K562 (cell line): ENCODE results near the gene SLC16A10. TPM values are rescaled to one million over a fixed set of nuclear protein-coding genes. Genes with fewer than 3 reads are reported as not detected.

ENCODE experiments used
- ARID2 ChIP-seq: fragments of 450-650 bp; IDR thresholded peaks from 2 replicates; pipeline ENCODE4 v1.6.1; 2017; ENCODE audit warnings: antibody characterized with exemption, mild to moderate bottlenecking
- DMBX1 ChIP-seq: fragments of 250-450 bp; sonication (Bioruptor Pico); IDR thresholded peaks from 2 replicates; pipeline ENCODE4 v1.8.0; 2022; ENCODE audit warnings: inconsistent platforms, mild to moderate bottlenecking, moderate library complexity, borderline replicate concordance
- ETV5 ChIP-seq: sonication (generic); formaldehyde crosslinking; IDR thresholded peaks from 2 replicates; pipeline ENCODE4 v1.4.0; 2020; ENCODE audit warnings: low read depth, mild to moderate bottlenecking, missing genetic modification reagents
- GABPB2 ChIP-seq: fragments of 250-450 bp; sonication (Bioruptor Pico); conservative IDR thresholded peaks from 2 replicates; pipeline ENCODE4 v1.5.1; 2021; ENCODE audit warnings: mild to moderate bottlenecking
- GATA2 ChIP-seq: sonication (generic); formaldehyde crosslinking; IDR thresholded peaks from 2 replicates; pipeline ENCODE4 v1.4.0; 2020; ENCODE audit warnings: mild to moderate bottlenecking, missing genetic modification reagents
- KAT7 ChIP-seq: sonication (generic); formaldehyde crosslinking; IDR thresholded peaks from 2 replicates; pipeline ENCODE4 v1.8.0; 2022; ENCODE audit warnings: missing genetic modification reagents, mild to moderate bottlenecking, borderline replicate concordance
- MAFG ChIP-seq: fragments of 450-650 bp; conservative IDR thresholded peaks from 2 replicates; pipeline ENCODE4 v1.6.1; 2016; ENCODE audit warnings: missing genetic modification characterization, missing compliant biosample characterization
- NCOA1 ChIP-seq: fragments of 450-650 bp; IDR thresholded peaks from 2 replicates; pipeline ENCODE4 v1.6.1; 2016; ENCODE audit warnings: low read depth
- RAD51 ChIP-seq: fragments of 450-650 bp; IDR thresholded peaks from 2 replicates; pipeline ENCODE4 v1.7.1; 2016; ENCODE audit warnings: low read depth, mild to moderate bottlenecking, borderline replicate concordance
- RB1 ChIP-seq: fragments of 450-650 bp; IDR thresholded peaks from 2 replicates; pipeline ENCODE4 v1.6.1; 2017; ENCODE audit warnings: low read depth, mild to moderate bottlenecking
- RBM22 ChIP-seq: fragments of 200-400 bp; formaldehyde crosslinking; IDR thresholded peaks from 2 replicates; pipeline ENCODE4 v1.6.1; 2018; ENCODE audit warnings: low read length, low read depth; ENCODE audit not compliant: poor library complexity, severe bottlenecking
- SMARCB1 ChIP-seq: IDR thresholded peaks from 2 replicates; pipeline ENCODE4 v1.6.1; 2011; ENCODE audit warnings: improper control_type of control experiment, low read depth; ENCODE audit not compliant: insufficient read length
- SOX6 ChIP-seq: fragments of 450-650 bp; IDR thresholded peaks from 2 replicates; pipeline ENCODE4 v1.6.1; 2014; ENCODE audit warnings: mild to moderate bottlenecking
- TAF7 ChIP-seq: fragments of 450-650 bp; IDR thresholded peaks from 2 replicates; pipeline ENCODE4 v1.6.1; 2016; ENCODE audit warnings: missing genetic modification characterization, missing compliant biosample characterization
- TCF7L2 ChIP-seq: fragments of 150-350 bp; IDR thresholded peaks from 2 replicates; pipeline ENCODE4 v1.6.1; 2016; ENCODE audit warnings: low read depth, mild to moderate bottlenecking, low read length, moderate library complexity
- TEAD2 ChIP-seq: fragments of 450-650 bp; IDR thresholded peaks from 2 replicates; pipeline ENCODE4 v1.6.1; 2016; ENCODE audit warnings: missing genetic modification characterization, control low read depth, missing compliant biosample characterization
- TEAD4 ChIP-seq, 2 experiments: sonication (generic) in 1 of 2; formaldehyde crosslinking in 1 of 2; IDR thresholded peaks; 2 replicates each; pipeline versions ENCODE4 v1.6.1 to v1.8.0; 2012 to 2022; ENCODE audit warnings: borderline replicate concordance in 1 of 2, inconsistent platforms in 1 of 2, low read length in 1 of 2, mild to moderate bottlenecking in 1 of 2, missing genetic modification reagents in 1 of 2
- ZC3H11A ChIP-seq: IDR thresholded peaks from 2 replicates; pipeline ENCODE4 v1.6.1; 2012; ENCODE audit warnings: low read depth, low read length, improper control_type of control experiment
- ZNF124 ChIP-seq: sonication (generic); formaldehyde crosslinking; IDR thresholded peaks from 2 replicates; pipeline ENCODE4 v1.8.1; 2022; ENCODE audit warnings: missing genetic modification reagents
- ZNF408 ChIP-seq: fragments of 250-450 bp; sonication (Bioruptor Pico); IDR thresholded peaks from 2 replicates; pipeline ENCODE4 v1.4.0; 2020; ENCODE audit warnings: low read depth, mild to moderate bottlenecking, moderate library complexity
- ZNF57 ChIP-seq: fragments of 450-650 bp; formaldehyde crosslinking; IDR thresholded peaks from 2 replicates; pipeline ENCODE4 v1.4.0; 2020; ENCODE audit warnings: mild to moderate bottlenecking, moderate library complexity
- polyA plus RNA-seq, 8 experiments: library from polyadenylated mRNA; depleted of rRNA in 4 of 8; stranded (reverse) in 5 of 8; unstranded in 3 of 8; fragments of >200 nt; fragmentation: Nextera tagmentation in 2 of 8; fragmentation: Illumina TruSeq in 1 of 8; extraction: Ambion mirVana in 2 of 8; extraction: Trizol in 1 of 8; gene quantifications; 2 replicates each; pipeline versions ENCODE4 v1.2.1 to v1.2.3, GENCODE V29; 2011 to 2014; ENCODE audit warnings: inconsistent platforms in 1 of 8, missing spikeins in 1 of 8
- total RNA-seq, 7 experiments: library from RNA; depleted of rRNA in 6 of 7; stranded (reverse); fragments of >200 nt in 6 of 7; fragmentation: Illumina TruSeq in 2 of 7; extraction: Trizol in 2 of 7; gene quantifications; 2 replicates each; pipeline versions ENCODE4 v1.2.1 to v1.2.3, GENCODE V29; 2011 to 2021; ENCODE audit warnings: low replicate concordance in 1 of 7
- TF ChIP-seq, protein P1 (sequence below): fragments of 450-650 bp; IDR thresholded peaks from 2 replicates; pipeline ENCODE4 v1.6.1; 2018; ENCODE audit not compliant: partially characterized antibody
- TF ChIP-seq, protein P2 (sequence below): fragments of 450-650 bp; IDR thresholded peaks from 2 replicates; pipeline ENCODE4 v1.6.1; 2017; ENCODE audit warnings: antibody characterized with exemption, mild to moderate bottlenecking

The SLC16A10 gene
- total and polyA plus RNA-seq, 9 of the 15 experiments (the other 6 are each of a cell fraction or from before 2014, with no cell fraction given): 0.02 to 0.54 (median 0.24) TPM; not detected in 4

DNA sequence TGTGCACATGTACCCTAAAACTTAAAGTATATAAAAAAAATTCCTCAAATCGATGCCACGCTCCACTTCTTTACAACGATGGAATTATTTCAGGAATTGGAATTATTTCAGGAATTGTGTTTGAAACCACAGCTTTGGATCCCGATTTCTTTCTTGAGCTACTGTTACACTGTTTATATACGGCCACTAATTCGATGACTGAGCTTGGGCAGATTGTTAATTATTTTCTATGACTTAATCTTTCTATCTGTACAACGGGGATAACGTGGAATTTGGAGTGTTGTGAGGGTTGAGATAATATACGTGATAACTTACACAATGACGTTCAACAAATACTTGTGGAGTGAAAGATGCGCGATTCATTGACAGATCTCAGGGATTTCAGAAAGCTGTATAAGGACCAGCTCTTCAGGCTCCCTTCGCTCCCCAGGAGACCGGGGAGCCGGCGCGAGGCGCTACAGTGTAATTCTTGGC lies 171.3 kb downstream of the SLC16A10 start (continued):
- TF ChIP-seq, protein P1, sequence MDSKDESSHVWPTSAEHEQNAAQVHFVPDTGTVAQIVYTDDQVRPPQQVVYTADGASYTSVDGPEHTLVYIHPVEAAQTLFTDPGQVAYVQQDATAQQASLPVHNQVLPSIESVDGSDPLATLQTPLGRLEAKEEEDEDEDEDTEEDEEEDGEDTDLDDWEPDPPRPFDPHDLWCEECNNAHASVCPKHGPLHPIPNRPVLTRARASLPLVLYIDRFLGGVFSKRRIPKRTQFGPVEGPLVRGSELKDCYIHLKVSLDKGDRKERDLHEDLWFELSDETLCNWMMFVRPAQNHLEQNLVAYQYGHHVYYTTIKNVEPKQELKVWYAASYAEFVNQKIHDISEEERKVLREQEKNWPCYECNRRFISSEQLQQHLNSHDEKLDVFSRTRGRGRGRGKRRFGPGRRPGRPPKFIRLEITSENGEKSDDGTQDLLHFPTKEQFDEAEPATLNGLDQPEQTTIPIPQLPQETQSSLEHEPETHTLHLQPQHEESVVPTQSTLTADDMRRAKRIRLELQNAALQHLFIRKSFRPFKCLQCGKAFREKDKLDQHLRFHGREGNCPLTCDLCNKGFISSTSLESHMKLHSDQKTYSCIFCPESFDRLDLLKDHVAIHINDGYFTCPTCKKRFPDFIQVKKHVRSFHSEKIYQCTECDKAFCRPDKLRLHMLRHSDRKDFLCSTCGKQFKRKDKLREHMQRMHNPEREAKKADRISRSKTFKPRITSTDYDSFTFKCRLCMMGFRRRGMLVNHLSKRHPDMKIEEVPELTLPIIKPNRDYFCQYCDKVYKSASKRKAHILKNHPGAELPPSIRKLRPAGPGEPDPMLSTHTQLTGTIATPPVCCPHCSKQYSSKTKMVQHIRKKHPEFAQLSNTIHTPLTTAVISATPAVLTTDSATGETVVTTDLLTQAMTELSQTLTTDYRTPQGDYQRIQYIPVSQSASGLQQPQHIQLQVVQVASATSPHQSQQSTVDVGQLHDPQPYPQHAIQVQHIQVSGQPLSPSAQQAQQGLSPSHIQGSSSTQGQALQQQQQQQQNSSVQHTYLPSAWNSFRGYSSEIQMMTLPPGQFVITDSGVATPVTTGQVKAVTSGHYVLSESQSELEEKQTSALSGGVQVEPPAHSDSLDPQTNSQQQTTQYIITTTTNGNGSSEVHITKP: peak; percentile 99
- TF ChIP-seq ETV5 (CRISPR knock-in tag) (no peak), GATA2 (CRISPR knock-in tag) (0 out of 2 replicates have a peak, but pooled peaks have one; percentile 47), SOX6 (no peak), TEAD4 (IDR thresholded peaks at IDR 0.05; ENCODE audit: low read length) (no peak), TEAD4 (CRISPR knock-in tag; IDR thresholded peaks at IDR 0.05; ENCODE audit: borderline replicate concordance) (no peak), RB1 (no peak), ZNF408 (no peak), TCF7L2 (peak; percentile 79; the same call in 1 of the 2 replicates), TAF7 (tag) (no peak), ZNF124 (CRISPR knock-in tag) (no peak), MAFG (no peak), RAD51 (no peak), ZC3H11A (no peak), KAT7 (CRISPR knock-in tag) (0 out of 2 replicates have a peak, but pooled peaks have one; percentile 14), RBM22 (no peak), TEAD2 (tag) (no peak), ZNF57 (CRISPR knock-in tag) (no peak), SMARCB1 (no peak), NCOA1 (no peak), GABPB2 (CRISPR knock-in tag) (no peak), DMBX1 (CRISPR knock-in tag) (no peak), ARID2 (no peak)
- TF ChIP-seq, protein P2, sequence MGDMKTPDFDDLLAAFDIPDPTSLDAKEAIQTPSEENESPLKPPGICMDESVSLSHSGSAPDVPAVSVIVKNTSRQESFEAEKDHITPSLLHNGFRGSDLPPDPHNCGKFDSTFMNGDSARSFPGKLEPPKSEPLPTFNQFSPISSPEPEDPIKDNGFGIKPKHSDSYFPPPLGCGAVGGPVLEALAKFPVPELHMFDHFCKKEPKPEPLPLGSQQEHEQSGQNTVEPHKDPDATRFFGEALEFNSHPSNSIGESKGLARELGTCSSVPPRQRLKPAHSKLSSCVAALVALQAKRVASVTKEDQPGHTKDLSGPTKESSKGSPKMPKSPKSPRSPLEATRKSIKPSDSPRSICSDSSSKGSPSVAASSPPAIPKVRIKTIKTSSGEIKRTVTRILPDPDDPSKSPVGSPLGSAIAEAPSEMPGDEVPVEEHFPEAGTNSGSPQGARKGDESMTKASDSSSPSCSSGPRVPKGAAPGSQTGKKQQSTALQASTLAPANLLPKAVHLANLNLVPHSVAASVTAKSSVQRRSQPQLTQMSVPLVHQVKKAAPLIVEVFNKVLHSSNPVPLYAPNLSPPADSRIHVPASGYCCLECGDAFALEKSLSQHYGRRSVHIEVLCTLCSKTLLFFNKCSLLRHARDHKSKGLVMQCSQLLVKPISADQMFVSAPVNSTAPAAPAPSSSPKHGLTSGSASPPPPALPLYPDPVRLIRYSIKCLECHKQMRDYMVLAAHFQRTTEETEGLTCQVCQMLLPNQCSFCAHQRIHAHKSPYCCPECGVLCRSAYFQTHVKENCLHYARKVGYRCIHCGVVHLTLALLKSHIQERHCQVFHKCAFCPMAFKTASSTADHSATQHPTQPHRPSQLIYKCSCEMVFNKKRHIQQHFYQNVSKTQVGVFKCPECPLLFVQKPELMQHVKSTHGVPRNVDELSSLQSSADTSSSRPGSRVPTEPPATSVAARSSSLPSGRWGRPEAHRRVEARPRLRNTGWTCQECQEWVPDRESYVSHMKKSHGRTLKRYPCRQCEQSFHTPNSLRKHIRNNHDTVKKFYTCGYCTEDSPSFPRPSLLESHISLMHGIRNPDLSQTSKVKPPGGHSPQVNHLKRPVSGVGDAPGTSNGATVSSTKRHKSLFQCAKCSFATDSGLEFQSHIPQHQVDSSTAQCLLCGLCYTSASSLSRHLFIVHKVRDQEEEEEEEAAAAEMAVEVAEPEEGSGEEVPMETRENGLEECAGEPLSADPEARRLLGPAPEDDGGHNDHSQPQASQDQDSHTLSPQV: no peak
